Fibroblast of lung (primary cell): ENCODE measurements around the gene CFAP20.

Source experiments
- EZH2 ChIP-seq: IDR thresholded peaks from 2 replicates; pipeline ENCODE4 v1.5.1; 2012; ENCODE audit warnings: low read length, control low read depth, mild to moderate bottlenecking; ENCODE audit errors: missing control alignments
- TF ChIP-seq, protein P1 (sequence below), 2 donors: IDR thresholded peaks in 1 of 2; conservative IDR thresholded peaks in 1 of 2; 1 replicate in 1 of 2; 2 replicates in 1 of 2; pipeline ENCODE4 v1.5.1; 2011 to 2012; ENCODE audit warnings: low read length in 2 of 2, control low read depth in 1 of 2, inconsistent platforms in 1 of 2, low read depth in 1 of 2, mild to moderate bottlenecking in 1 of 2

DNA sequence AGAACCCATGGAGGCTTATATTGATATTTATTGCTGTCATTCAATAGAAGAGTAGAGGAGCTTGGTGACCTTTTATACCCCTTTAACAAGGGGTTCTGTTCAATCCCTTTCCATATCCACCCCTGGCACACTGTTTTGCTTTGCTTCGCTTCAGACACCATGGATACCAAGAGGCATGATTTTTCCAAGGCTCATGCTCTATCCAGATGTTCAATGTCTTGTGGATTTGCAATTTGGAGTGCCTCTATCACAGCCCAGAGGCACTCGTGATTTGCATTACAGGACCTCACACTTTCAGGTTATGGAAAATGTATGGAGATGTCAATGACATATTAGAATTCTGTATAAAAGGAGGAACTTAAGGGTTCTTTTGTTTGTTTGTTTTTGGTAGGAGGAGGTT is 21.5 kb downstream of the CFAP20 start:
- TF ChIP-seq, protein P1, sequence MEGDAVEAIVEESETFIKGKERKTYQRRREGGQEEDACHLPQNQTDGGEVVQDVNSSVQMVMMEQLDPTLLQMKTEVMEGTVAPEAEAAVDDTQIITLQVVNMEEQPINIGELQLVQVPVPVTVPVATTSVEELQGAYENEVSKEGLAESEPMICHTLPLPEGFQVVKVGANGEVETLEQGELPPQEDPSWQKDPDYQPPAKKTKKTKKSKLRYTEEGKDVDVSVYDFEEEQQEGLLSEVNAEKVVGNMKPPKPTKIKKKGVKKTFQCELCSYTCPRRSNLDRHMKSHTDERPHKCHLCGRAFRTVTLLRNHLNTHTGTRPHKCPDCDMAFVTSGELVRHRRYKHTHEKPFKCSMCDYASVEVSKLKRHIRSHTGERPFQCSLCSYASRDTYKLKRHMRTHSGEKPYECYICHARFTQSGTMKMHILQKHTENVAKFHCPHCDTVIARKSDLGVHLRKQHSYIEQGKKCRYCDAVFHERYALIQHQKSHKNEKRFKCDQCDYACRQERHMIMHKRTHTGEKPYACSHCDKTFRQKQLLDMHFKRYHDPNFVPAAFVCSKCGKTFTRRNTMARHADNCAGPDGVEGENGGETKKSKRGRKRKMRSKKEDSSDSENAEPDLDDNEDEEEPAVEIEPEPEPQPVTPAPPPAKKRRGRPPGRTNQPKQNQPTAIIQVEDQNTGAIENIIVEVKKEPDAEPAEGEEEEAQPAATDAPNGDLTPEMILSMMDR (conservative IDR thresholded peaks at IDR 0.05 in 1 of 2, IDR thresholded peaks at IDR 0.05 in 1 of 2; ENCODE audit: low read depth in 1 of 2, low read length in 2 of 2), result no peak
- TF ChIP-seq EZH2, result no peak
